WI38 (cell line): Measurements from ENCODE around the gene JAK2.

ENCODE experiments used
- H3K4me3 ChIP-seq: 2 replicates; pipeline ENCODE4 v1.5.1; 2011; ENCODE audit warnings: low read depth, mild to moderate bottlenecking, control low read depth, low read length
- TF ChIP-seq, protein P1 (sequence below): IDR thresholded peaks from 2 replicates; pipeline ENCODE4 v1.5.1; 2012; ENCODE audit warnings: low read depth, mild to moderate bottlenecking, control low read depth, low read length

The JAK2 gene

DNA sequence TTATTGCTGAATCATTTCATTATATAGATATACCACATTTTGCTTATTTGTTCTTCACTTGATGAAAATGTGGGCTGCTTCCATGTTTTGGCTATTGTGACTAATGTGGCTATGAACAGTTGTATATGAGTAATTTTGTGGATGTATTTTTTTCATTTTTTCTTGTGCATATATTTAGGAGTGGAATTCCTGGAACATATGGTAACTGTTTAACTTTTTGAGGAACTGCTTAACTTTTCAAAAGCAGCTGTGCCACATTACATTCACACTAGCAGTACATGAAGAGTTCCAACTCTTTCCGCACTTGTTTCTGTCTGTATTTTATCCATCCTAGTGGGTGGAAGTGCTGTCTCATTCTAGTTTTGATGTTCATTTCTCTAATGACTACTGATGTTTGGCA lies 67.8 kb downstream of the JAK2 start:
- TF ChIP-seq, protein P1, sequence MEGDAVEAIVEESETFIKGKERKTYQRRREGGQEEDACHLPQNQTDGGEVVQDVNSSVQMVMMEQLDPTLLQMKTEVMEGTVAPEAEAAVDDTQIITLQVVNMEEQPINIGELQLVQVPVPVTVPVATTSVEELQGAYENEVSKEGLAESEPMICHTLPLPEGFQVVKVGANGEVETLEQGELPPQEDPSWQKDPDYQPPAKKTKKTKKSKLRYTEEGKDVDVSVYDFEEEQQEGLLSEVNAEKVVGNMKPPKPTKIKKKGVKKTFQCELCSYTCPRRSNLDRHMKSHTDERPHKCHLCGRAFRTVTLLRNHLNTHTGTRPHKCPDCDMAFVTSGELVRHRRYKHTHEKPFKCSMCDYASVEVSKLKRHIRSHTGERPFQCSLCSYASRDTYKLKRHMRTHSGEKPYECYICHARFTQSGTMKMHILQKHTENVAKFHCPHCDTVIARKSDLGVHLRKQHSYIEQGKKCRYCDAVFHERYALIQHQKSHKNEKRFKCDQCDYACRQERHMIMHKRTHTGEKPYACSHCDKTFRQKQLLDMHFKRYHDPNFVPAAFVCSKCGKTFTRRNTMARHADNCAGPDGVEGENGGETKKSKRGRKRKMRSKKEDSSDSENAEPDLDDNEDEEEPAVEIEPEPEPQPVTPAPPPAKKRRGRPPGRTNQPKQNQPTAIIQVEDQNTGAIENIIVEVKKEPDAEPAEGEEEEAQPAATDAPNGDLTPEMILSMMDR: no peak
- no peak overlapping the region for H3K4me3 ChIP-seq

DNA sequence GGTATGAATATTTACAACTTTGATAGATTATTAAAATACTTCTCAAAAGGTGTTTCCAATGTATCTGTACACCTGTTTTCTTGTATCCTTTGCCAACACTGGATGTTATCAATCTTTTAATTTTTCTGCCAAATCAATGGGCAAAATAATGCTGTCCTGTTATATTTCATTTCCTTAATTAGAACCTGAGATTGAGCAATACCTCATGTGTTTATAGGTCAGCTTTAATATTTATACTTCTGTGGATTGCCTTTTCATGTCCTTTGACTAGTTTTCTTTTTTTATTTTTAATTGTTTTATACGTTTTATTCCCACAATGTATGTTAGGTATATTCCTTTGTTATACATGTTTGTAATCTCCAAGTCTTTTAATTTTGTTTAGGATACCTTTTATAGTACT lies 77.6 kb downstream of the JAK2 start:
- TF ChIP-seq, protein P1: no peak
- no peak overlapping the region for H3K4me3 ChIP-seq

DNA sequence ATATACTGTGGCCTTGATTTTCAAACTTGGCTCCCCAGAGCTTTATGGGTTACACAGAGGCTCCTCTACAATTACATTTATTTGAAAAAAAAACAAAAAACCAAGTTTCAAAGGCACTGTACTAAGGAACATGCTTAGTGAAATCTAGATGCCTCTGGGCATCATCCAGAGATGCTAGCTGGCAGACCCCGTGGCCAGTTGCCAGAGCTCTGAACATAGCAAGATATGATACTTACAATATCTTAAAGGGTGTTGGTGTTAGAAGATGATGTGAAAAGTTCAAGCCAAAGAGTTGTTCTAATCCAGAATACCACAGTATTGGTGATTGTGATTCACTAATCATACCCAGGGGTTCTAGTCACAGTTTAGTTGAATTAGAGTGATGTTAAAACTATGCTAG lies 87.8 kb downstream of the JAK2 start:
- no peak overlapping the region for H3K4me3 ChIP-seq
- TF ChIP-seq, protein P1: no peak

DNA sequence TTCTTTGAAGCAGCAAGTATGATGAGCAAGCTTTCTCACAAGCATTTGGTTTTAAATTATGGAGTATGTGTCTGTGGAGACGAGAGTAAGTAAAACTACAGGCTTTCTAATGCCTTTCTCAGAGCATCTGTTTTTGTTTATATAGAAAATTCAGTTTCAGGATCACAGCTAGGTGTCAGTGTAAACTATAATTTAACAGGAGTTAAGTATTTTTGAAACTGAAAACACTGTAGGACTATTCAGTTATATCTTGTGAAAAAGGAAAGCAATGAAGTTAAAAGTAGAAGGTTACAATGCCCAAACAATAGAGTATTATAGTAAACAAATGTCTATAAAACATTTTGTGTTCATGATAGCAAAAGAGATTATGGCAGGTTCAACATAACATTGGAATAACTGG lies 88.6 kb downstream of the JAK2 start:
- no peak overlapping the region for H3K4me3 ChIP-seq
- TF ChIP-seq, protein P1: no peak

DNA sequence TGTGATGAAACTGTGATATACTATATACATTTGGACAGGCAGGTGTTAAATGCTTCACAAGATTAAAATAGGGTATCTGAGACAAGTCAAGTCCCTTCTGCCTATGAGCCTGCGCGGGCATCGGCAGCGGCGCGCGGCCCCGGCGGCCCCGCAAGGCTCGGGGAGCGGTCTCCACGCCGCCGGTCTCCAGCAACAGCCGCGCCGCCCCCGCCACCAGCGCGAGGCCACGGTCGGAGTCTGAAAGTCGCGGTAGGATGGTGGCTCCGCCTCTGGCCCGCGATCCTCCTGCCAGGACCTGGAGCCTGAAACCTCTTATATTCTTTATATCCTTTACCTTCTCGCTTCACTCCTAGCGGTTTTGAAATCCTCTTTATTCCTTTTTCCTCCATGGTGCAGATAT lies 100.9 kb downstream of the JAK2 start:
- TF ChIP-seq, protein P1: no peak

DNA sequence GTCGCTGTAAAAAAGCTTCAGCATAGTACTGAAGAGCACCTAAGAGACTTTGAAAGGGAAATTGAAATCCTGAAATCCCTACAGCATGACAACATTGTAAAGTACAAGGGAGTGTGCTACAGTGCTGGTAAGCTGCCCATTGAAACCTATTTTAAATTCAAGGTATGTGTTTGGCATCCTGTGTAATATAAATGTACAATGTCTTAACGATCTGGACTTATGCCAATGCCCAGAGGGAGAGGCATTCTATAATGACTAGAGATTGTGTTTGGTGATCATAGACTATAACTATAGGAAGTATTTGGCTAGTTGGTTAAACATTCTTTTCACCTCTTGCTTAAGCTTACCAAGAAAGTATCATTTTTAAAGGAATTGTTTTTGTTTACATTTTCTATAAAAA lies 104.7 kb downstream of the JAK2 start:
- TF ChIP-seq, protein P1: no peak
- H3K4me3 ChIP-seq: no peak overlapping the region

More for the DNA sequence above, 100.9 kb downstream of the JAK2 start:
- no peak overlapping the region for H3K4me3 ChIP-seq

DNA sequence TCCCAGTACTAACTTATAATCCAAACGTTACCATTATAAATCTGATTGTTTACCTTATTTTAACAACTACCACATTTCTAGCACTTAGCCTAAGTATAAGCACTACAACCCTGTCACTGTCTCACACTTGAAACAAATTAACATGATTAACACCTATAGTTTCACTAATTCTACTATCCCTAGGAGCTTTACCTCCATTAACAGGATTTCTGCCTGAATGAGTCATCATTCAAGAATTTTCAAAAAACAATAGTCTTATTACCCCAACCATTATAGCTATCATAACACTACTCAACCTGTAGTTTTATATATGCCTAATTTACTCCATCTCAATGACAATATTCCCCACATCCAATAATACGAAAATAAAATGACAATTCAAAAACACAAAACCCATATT lies 110.7 kb downstream of the JAK2 start:
- no peak overlapping the region for H3K4me3 ChIP-seq
- TF ChIP-seq, protein P1: no peak
